GM23338 (cell line): Measurements from ENCODE around the gene SLC8A1.

Experiments used
- CREB1 ChIP-seq: fragments of 250-450 bp; sonication (Bioruptor Pico); IDR thresholded peaks from 2 replicates; pipeline ENCODE4 v1.5.0; 2020; ENCODE audit warnings: low read depth, mild to moderate bottlenecking, moderate library complexity
- EZH2 ChIP-seq: fragments of 200-600 bp; sonication (generic); IDR thresholded peaks from one replicate; pipeline ENCODE4 v1.8.0; 2017; ENCODE audit warnings: antibody characterized with exemption, mild to moderate bottlenecking, low read depth; ENCODE audit not compliant: unreplicated experiment
- EZH2phosphoT487 ChIP-seq: fragments of 200-600 bp; sonication (generic); IDR thresholded peaks from one replicate; pipeline ENCODE4 v1.8.1; 2018; ENCODE audit warnings: antibody characterized with exemption; ENCODE audit not compliant: unreplicated experiment
- JUNB ChIP-seq: IDR thresholded peaks from one replicate; pipeline ENCODE4 v1.6.1; 2016; ENCODE audit warnings: antibody characterized with exemption; ENCODE audit not compliant: unreplicated experiment
- NANOG ChIP-seq: IDR thresholded peaks from 2 replicates; pipeline ENCODE4 v1.6.1; 2016; ENCODE audit warnings: antibody characterized with exemption, borderline replicate concordance
- POLR2AphosphoS5 ChIP-seq: IDR thresholded peaks from 2 replicates; pipeline ENCODE4 v1.6.1; 2016; ENCODE audit warnings: antibody characterized with exemption, low read depth
- ZNF331 ChIP-seq: fragments of 250-450 bp; sonication (Bioruptor Pico); IDR thresholded peaks from 2 replicates; pipeline ENCODE4 v1.5.0; 2020; ENCODE audit warnings: low read depth, mild to moderate bottlenecking, moderate library complexity
- TF ChIP-seq, protein P1 (sequence below), 2 experiments: fragments of 200-600 bp in 1 of 2; sonication (generic) in 1 of 2; conservative IDR thresholded peaks; 2 replicates each; pipeline versions ENCODE4 v1.5.1 to v1.6.1; 2016 to 2017; ENCODE audit warnings: antibody characterized with exemption in 2 of 2, low read depth in 2 of 2, mild to moderate bottlenecking in 2 of 2, moderate library complexity in 1 of 2
- TF ChIP-seq, protein P2 (sequence below): IDR thresholded peaks from 2 replicates; pipeline ENCODE4 v1.6.1; 2016; ENCODE audit warnings: antibody characterized with exemption
- TF ChIP-seq, protein P3 (sequence below): fragments of 250-450 bp; sonication (Bioruptor Pico); IDR thresholded peaks from 2 replicates; pipeline ENCODE4 v1.5.0; 2020; ENCODE audit warnings: mild to moderate bottlenecking, moderate library complexity
- TF ChIP-seq, protein P4 (sequence below): IDR thresholded peaks from one replicate; pipeline ENCODE4 v1.6.1; 2018; ENCODE audit warnings: antibody characterized with exemption; ENCODE audit not compliant: unreplicated experiment

DNA sequence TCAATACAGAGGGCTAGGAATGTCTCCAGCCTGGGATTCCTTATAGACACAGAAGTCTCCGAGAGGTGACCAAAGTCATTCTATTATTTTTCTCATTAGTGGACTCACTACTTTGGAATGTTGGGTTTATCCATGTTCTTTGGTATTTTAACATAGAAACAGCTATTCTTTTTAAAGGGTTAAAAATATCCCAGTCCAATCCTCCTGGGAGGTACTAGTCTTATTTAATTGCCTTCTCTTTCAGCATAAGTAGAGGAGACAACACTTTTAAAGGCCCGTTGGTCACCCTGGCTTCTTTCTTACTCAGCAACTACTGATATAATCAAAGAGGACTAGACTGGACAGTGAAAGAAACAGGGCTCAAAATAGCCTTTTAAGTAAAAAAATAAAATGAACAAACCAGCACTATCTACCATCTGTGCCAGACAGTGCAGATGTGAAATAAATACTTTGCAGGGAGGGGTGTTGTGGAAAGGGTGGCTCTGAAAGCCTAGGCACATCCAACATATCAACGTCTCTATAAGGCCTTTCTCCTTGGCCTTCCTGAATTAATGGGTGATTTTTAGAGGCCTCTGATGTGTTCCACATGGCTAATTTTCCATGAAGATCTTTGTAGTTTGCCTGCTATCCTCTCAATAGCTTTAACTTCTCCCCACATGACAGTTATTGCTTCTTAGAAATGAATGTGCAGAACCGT is 338.5 kb downstream of the SLC8A1 start:
- TF ChIP-seq, protein P1, sequence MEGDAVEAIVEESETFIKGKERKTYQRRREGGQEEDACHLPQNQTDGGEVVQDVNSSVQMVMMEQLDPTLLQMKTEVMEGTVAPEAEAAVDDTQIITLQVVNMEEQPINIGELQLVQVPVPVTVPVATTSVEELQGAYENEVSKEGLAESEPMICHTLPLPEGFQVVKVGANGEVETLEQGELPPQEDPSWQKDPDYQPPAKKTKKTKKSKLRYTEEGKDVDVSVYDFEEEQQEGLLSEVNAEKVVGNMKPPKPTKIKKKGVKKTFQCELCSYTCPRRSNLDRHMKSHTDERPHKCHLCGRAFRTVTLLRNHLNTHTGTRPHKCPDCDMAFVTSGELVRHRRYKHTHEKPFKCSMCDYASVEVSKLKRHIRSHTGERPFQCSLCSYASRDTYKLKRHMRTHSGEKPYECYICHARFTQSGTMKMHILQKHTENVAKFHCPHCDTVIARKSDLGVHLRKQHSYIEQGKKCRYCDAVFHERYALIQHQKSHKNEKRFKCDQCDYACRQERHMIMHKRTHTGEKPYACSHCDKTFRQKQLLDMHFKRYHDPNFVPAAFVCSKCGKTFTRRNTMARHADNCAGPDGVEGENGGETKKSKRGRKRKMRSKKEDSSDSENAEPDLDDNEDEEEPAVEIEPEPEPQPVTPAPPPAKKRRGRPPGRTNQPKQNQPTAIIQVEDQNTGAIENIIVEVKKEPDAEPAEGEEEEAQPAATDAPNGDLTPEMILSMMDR (conservative IDR thresholded peaks at IDR 0.05; ENCODE audit: low read depth in 2 of 2), result no peak
- TF ChIP-seq EZH2 (no peak), POLR2AphosphoS5 (no peak), EZH2phosphoT487 (no peak), JUNB (no peak), NANOG (no peak), CREB1 (no peak), ZNF331 (CRISPR knock-in tag) (no peak)
- TF ChIP-seq, protein P2, sequence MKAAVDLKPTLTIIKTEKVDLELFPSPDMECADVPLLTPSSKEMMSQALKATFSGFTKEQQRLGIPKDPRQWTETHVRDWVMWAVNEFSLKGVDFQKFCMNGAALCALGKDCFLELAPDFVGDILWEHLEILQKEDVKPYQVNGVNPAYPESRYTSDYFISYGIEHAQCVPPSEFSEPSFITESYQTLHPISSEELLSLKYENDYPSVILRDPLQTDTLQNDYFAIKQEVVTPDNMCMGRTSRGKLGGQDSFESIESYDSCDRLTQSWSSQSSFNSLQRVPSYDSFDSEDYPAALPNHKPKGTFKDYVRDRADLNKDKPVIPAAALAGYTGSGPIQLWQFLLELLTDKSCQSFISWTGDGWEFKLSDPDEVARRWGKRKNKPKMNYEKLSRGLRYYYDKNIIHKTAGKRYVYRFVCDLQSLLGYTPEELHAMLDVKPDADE, result no peak
- TF ChIP-seq, protein P3, sequence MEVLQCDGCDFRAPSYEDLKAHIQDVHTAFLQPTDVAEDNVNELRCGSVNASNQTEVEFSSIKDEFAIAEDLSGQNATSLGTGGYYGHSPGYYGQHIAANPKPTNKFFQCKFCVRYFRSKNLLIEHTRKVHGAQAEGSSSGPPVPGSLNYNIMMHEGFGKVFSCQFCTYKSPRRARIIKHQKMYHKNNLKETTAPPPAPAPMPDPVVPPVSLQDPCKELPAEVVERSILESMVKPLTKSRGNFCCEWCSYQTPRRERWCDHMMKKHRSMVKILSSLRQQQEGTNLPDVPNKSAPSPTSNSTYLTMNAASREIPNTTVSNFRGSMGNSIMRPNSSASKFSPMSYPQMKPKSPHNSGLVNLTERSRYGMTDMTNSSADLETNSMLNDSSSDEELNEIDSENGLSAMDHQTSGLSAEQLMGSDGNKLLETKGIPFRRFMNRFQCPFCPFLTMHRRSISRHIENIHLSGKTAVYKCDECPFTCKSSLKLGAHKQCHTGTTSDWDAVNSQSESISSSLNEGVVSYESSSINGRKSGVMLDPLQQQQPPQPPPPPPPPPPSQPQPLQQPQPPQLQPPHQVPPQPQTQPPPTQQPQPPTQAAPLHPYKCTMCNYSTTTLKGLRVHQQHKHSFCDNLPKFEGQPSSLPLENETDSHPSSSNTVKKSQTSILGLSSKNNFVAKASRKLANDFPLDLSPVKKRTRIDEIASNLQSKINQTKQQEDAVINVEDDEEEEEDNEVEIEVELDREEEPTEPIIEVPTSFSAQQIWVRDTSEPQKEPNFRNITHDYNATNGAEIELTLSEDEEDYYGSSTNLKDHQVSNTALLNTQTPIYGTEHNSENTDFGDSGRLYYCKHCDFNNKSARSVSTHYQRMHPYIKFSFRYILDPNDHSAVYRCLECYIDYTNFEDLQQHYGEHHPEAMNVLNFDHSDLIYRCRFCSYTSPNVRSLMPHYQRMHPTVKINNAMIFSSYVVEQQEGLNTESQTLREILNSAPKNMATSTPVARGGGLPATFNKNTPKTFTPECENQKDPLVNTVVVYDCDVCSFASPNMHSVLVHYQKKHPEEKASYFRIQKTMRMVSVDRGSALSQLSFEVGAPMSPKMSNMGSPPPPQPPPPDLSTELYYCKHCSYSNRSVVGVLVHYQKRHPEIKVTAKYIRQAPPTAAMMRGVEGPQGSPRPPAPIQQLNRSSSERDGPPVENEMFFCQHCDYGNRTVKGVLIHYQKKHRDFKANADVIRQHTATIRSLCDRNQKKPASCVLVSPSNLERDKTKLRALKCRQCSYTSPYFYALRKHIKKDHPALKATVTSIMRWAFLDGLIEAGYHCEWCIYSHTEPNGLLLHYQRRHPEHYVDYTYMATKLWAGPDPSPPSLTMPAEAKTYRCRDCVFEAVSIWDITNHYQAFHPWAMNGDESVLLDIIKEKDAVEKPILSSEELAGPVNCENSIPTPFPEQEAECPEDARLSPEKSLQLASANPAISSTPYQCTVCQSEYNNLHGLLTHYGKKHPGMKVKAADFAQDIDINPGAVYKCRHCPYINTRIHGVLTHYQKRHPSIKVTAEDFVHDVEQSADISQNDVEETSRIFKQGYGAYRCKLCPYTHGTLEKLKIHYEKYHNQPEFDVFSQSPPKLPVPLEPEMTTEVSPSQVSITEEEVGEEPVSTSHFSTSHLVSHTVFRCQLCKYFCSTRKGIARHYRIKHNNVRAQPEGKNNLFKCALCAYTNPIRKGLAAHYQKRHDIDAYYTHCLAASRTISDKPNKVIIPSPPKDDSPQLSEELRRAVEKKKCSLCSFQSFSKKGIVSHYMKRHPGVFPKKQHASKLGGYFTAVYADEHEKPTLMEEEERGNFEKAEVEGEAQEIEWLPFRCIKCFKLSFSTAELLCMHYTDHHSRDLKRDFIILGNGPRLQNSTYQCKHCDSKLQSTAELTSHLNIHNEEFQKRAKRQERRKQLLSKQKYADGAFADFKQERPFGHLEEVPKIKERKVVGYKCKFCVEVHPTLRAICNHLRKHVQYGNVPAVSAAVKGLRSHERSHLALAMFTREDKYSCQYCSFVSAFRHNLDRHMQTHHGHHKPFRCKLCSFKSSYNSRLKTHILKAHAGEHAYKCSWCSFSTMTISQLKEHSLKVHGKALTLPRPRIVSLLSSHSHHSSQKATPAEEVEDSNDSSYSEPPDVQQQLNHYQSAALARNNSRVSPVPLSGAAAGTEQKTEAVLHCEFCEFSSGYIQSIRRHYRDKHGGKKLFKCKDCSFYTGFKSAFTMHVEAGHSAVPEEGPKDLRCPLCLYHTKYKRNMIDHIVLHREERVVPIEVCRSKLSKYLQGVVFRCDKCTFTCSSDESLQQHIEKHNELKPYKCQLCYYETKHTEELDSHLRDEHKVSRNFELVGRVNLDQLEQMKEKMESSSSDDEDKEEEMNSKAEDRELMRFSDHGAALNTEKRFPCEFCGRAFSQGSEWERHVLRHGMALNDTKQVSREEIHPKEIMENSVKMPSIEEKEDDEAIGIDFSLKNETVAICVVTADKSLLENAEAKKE, result no peak
- TF ChIP-seq, protein P4, sequence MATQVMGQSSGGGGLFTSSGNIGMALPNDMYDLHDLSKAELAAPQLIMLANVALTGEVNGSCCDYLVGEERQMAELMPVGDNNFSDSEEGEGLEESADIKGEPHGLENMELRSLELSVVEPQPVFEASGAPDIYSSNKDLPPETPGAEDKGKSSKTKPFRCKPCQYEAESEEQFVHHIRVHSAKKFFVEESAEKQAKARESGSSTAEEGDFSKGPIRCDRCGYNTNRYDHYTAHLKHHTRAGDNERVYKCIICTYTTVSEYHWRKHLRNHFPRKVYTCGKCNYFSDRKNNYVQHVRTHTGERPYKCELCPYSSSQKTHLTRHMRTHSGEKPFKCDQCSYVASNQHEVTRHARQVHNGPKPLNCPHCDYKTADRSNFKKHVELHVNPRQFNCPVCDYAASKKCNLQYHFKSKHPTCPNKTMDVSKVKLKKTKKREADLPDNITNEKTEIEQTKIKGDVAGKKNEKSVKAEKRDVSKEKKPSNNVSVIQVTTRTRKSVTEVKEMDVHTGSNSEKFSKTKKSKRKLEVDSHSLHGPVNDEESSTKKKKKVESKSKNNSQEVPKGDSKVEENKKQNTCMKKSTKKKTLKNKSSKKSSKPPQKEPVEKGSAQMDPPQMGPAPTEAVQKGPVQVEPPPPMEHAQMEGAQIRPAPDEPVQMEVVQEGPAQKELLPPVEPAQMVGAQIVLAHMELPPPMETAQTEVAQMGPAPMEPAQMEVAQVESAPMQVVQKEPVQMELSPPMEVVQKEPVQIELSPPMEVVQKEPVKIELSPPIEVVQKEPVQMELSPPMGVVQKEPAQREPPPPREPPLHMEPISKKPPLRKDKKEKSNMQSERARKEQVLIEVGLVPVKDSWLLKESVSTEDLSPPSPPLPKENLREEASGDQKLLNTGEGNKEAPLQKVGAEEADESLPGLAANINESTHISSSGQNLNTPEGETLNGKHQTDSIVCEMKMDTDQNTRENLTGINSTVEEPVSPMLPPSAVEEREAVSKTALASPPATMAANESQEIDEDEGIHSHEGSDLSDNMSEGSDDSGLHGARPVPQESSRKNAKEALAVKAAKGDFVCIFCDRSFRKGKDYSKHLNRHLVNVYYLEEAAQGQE, result no peak
